HG03432 (cell line): ENCODE data around the gene EPHX1.
"Not testable (repeated sequence)": the region's sequence is repeated elsewhere in the genome, so short reads cannot be mapped to it uniquely, and the experiment has no call there.

Experiments
- ATAC-seq: cut with Tn5 transposase; IDR thresholded peaks from one replicate; pipeline ENCODE4 v1.9.1; 2021; ENCODE audit warnings: mild to moderate bottlenecking, moderate library complexity; ENCODE audit not compliant: unreplicated experiment

The EPHX1 gene

DNA sequence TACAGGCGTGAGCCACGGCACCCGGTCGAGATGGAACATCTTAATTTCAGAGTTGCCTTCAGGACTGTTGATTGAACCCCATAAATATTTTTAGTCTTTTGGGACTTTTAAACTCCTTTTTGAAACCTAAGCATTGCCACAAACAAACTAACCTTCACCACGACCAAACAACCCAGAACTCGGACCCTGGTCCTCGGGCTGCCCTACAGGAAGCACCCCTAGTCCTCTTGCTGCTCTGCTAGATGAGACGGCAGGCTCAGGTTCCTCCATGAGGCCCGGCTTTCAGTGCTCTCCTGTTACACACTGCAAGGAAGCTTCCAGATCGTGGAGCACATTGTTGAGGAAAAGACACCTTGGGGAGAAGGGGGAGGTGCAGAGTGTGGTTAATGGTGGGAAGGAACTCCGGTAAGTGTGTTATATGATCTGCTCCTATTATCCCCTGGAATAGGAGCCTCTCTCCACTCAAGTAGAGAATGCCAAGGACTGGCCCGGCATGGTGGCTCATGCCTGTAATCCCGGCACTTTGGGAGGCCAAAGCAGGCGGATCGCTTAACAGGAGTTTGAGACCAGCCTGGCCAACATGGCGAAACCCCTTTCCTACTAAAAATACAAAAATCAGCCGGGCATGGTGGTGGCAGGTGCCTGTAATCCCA lies 5.7 kb downstream of the EPHX1 start:
- ATAC-seq = no peak

DNA sequence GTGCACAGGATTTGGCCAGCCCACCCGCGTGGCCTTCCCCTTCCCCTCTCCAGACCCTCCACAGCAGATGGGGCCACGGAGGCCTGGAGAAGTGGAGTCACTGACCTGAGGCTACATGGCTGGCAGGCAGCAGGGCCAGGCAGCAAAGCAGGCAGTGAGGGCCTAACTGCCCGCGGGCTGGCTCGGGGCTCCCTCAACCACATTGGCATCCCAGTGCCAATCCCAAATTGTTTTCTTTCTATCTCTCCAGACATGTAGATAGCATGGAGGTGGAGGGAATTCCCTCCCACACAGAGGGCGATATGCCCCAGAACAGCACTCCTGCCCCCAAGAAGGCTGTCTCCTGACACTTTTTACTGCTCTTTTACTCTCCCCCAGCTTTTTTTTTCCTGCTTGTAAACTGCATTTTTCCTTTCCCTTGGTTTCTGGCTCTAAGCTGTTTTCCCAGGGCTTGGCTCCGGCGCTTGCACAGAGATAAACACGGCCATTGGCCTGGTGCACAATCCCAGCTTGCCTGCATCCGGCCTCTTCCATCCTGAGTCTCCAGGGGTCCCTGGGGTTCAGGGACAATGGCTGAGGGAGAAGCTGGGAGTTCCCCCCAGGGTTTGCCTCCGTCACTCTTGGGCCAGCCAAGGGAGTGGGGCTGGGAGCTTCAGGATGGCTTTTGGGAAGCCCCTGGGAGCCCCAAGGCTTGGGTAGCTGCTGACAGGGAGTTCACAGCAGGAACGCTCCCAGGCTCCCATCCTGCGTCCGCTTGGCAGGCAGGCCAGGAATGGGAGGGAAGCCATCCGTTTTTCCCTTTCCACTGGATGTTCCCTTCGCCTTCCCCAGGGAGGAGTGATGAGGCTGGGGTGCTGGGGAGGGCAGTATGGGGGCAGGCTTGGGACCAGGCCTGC lies 7.0 kb downstream of the EPHX1 start:
- no peak for ATAC-seq

DNA sequence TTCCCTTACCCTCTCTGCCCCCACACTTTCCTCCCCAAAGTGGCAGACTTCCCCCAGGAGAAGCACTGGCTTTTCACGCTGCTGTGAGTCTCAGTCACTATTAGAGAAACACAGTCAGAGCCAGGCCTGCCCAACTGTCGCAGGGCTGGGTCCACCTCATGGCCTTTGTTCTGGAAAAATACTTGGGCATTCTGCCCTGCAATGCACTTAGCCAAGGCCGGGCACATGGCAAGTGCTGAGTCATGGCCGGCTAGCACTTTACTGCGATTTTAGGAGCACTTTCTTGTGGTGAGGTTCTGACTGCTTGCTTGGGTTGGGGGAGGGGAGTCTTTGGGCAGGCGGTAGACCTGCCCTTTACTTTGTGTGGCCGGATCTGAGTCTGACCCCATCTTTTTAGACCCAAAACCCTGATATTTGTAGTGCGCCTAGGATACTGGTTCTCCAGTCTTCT lies 7.7 kb downstream of the EPHX1 start:
- ATAC-seq = no peak

DNA sequence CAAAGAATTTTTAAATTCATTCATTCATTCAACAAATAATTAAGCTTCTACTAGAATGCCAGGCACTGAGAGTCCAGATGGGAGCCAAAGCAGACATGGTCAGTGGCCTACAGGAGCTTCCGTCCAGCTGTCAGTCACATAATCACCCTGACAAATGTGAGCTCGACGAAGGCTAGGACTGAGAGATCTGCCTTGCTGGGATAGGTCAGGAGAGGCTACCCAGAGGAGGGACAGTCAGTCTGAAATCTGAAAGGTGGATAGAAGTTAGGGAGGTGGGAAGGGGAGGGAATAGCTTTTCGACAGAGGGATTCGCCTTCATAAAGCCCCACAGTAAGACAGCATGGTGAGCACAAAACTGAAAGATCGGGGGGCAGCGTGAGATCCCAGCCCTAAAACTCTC lies 8.3 kb downstream of the EPHX1 start:
- ATAC-seq = no peak

DNA sequence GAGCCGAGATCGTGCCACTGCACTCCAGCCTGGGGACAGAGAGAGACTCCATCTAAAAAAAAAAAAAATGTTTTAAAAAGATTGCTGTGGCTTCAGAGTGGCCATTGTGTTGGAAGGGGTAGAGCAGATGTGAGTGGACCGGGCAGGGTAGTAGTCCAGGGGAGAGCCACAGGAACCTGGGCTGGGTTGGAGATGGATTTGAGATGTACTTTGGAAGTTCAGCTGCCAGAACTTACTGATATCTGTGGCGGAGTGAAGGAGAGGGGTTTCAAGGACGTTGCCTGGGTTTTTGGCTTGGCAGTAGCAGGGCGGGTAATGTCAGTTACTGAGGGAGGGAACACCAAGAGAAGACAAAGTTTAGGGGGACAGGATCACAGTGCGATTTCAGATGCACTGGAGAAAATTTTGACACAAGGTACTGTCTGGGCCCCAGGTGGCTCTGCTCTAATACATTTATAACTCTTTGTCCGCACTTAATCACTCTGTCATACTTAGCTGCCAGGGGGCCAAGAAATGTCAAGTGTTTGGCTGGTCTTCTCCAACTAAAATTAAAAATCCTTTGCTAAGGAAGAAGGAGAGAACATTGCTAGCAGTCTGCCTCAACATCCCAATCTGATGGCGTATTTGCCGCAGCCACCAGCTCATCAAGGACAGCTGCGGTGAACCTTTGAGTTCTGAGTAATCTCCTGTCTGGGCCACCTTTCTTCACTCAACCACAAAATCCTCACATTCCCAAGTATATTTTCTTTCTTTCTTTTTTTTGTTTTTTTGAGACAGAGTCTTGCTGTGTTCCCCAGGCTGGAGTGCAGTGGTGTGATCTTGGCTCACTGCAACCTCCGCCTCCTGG lies 9.6 kb downstream of the EPHX1 start:
- no peak for ATAC-seq

DNA sequence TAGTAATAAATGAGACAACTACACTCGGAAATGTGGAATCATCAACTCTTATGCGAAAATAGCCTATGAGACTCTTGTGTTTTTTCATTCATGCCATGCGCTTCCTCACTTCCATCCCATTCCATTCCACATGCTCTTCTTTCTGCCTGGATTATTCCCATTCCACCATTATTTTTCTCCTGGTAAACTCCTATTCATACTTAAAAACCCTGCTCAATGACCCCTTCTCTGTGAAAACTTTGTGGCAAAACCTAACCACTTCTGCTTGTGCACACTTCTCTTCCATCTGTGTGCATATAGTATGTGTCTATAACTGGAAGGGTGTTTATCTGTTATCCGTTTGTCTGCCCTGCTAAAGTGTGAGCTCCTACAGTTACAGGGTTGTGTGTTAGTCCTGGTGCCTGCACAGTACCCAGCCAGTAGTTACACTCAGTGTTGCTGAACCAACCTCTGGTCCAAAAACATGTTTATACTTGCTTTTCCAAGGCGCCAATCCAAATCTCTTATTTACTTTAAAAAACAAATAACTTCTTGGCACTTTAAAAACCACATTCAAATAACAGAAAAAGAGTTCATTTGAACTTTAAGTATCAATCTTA lies 10.7 kb downstream of the EPHX1 start:
- no peak for ATAC-seq

DNA sequence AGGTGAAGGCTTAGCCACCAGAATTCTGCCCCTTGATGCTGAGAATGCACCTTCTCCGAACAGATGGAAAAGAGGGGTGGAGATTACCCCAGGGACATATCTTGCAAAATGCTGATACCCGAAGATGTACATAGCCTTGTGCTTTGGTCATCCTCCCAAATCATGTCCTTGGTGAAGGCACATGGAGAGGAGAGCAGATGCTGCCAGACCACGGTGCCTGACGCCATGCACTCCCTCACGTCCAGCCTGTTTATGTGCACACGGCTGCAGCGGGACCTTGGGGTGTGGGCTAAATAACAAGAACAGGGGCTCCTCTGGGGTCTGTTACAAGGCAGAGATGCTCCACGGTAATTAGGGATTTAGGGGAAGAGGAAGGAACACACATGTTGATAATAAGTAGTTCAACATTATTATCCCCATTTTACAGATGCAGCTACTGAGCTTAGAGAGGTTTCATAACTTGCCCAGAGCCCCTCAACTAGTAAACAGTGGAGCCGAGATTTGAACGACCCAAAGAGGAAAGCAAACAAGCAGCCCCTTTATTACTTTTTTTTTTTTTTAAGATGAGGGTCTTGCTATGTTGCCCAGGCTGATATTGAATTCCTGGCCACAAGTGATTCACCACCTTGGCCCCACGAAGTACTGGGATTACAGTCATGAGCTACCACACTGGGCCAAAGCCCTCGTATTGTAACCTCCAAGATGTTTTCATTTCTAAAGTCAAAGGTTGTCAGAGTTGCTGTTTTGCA lies 12.9 kb downstream of the EPHX1 start:
- no peak for ATAC-seq

DNA sequence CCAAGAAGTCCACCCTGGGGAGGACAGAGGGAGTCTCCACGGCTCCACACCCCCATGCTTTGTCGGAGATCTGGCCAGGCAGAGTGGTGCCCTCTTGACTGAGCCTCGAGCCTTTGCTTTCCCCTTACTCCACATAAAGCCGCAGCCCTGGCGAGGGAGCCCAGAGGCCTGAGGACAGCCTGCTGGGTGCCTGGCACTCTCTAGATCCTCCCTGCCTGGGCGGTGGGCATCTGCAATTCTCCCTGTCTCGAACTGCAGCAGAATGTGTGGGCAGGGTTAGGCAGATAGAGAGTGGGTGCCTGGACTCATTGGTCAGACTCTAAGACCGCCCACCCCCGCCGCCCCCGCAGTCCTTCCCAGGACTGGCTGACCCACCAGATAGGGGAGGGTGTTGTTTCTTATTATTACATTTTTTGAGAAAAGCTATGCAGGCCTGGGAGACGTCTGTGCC lies 13.9 kb downstream of the EPHX1 start:
- ATAC-seq = no peak

DNA sequence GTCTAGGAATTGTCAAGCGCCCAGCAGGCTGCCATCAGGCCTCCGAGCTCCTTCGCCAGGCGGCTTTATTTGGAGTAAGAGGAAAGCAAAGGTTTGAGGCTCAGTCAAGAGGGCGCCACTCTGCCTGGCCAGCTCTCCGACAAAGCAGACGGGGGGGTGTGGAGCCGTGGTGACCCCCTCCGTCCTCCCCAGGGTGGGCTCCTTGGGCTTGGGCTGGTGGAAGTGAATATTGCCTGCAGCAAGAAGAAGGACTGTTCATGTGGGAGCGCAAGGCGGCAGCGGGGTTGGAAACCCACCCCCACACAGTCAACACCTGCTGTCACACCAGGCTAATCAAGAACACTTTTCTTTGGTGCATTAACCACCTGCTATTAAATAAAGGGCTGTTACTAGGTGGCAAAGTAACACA lies 14.6 kb downstream of the EPHX1 start:
- ATAC-seq = no peak

DNA sequence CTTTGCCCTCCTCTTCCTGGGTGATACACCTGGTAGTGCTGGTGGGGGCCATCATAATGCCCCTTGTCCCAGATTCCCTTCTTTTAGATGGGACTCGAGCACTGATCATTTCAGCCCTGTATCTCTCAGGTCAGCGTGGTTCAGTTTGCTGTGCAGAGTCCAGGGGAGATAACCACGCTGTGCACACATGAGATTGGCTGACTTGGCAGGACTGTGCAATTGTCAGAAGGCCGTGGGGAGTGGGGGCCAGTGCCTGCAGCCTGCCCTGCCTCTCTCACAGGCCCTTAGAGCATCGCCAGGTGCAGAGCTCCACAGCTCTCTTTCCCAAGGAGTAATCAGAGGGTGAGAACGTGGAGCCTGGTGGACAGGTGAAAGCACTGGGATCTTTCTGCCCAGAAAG lies 15.2 kb downstream of the EPHX1 start:
- no peak for ATAC-seq

DNA sequence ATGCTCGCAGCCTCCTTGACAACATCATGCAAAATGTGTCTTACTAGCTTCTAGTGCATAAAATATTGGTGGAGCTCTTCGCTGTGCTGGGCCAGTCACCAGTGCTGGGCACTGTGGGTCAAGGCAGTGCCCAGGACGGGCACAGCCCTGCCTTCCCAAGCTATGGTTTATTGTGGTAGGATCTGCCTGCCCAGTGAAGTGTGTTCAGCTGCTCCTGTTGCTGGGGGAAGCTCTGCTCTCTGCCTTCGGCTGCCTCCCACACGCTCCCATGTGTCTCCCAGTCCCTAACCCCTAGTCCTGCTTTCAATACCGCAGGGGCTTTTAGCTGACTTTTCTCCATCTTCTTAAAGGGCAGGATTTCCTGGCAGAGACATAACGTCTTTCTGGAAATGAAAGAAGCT lies 15.7 kb downstream of the EPHX1 start:
- ATAC-seq = no peak

DNA sequence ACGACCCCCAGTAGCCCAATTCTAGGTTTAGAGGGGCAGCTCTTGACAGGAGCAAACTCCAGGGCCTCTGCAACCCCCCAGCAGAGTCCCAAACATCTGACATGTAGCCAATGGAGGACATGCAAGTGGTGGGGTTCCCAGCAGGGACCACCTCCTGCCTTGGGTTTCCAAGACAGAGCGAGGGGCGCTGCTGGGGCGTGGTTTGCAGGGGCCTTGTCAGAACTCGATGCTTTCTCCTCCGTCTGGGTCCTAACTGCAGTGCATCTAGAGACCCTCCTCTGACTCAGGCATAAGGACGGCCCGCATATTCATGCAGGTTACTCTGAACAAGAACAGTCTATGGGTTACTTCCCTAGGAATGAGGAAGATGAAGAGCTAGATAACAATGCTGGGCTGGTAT lies 17.2 kb downstream of the EPHX1 start:
- ATAC-seq = no peak

DNA sequence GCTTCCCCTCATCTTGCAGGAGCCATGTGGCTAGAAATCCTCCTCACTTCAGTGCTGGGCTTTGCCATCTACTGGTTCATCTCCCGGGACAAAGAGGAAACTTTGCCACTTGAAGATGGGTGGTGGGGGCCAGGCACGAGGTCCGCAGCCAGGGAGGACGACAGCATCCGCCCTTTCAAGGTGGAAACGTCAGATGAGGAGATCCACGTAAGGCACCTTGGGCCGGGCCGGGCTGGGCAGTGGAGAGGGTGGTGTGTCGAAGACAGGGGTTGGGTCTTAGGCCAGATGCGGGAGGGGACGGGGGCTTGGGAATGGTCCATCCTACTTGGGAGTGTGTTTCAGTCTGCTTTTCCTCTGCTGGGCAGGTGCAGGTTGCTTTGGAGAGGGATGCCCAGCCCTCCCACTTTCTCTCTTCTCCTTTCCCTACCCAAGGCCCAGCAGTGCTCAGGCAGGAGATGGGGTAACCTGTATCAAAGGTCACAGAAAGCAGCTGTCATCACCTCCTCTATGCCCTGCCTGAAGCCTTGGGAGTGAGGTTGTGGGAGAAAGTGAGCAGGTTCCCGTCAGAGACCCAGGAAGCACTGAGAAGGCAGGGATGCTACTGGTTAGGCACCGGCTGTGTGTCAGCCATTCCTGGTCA lies 18.9 kb downstream of the EPHX1 start:
- ATAC-seq = no peak

DNA sequence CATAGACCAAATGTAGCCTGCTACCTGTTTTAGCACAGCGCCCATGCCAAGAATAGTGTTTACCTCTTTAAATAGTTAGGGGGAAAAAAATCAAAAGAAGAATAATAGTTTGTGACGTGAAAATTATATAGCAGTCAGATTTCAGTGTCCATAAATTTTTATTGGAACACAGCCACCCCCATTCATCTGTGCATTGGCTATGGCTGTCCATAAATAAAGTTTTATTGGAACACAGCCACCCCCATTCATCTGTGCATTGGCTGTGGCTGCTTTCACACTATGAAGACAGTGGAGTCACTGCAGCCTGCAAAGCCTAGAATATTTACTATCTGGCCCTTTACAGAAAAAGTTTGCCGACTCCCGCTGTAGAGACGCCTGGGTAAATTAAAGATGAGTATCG lies 20.9 kb downstream of the EPHX1 start:
- ATAC-seq = no peak

DNA sequence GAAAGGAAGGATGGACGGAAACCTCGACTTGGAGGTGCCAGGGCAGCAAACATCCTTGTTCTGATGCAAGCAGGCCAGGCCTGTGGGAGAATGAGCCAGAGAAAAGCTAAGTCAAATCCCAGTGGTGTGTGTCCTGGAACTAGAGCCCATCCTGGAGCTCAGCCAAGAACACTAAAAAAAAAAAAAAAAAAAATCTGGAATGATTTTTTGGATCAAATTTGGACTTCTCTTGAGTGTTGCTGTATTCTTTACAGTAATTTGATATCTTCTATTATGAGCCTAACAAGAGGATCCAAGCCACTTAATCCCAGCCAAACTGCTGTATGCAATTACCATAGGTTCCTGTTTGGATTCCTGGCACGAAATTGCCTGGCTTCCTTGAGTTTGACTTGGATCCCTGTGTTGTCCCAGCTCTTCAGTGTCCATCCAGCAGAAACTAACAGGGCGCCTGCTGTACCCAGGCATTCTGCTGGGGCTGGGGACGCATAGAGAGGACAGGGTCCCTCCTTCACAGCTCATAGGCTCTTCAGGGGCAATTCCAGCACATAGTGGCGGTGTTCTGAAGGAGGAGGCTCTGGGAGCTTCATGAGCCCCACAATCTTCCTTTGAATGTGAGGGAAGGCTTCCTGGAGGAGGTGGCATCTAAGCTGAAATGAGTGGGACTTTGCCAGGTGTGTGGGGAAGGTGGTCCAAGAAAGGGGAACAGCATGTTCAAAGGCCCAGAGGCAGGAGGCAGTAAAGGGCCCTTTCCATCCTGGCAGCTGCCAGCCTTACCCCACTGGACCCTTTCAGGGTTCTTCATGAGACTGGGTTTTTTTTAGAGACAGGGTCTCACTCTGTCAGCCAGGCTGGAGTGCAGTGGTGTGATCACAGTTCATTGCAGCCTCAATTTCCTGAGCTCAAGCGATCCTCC lies 24.7 kb downstream of the EPHX1 start:
- no peak for ATAC-seq

DNA sequence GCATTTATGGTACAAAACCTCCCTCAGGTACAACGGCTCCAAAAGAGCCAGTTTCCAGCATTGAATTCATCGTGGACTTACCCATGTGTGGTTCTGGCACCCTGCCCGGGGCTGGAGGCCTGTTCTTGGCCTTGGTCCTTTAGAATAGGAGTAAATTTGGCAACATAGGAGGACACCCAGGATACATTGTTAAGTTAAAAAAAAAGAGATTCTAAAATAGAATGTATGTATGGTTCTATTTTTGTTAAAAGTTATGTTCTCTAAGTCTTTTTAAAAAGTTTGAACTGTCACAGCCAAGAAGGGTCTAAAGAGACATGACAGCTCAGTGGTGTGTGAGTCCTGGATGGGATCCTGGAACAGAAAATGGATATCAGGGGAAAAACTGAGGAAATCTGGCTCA lies 25.9 kb downstream of the EPHX1 start:
- no peak for ATAC-seq

DNA sequence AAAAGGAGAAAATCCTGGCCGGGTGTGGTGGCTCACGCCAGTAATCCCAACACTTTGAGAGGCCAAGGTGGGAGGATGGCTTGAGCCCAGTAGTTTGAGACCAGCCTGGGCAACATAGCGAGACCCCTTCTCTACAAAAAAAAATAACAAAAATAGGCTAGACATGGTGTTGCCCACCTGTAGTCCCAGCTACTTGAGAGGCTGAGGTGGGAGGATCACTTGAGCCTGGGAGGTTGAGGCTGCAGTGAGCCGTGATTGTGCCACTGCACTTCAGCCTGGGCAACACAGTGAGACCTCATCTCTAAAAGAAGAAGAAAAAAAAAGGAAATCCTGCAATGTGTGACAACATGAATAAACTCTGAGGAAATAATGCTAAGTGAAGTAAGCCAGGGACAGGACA lies 26.4 kb downstream of the EPHX1 start:
- not testable (repeated sequence) for ATAC-seq

DNA sequence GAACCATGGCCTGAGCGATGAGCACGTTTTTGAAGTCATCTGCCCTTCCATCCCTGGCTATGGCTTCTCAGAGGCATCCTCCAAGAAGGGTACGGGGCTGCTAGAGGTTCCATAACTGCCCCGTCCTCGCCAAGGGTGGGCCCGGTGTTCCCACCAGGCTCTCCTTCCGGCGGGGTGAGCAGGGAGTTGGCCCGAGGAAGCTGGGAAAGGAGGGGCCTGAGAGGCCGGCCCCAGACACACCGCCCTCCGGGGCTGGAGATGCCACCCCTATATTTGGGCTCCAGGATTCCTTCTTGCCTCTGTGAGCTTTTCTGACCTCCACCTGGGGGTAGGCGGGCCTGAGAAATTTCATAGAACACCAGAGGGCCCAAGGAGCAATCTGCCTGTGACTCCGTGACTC lies 28.9 kb downstream of the EPHX1 start:
- no peak for ATAC-seq

DNA sequence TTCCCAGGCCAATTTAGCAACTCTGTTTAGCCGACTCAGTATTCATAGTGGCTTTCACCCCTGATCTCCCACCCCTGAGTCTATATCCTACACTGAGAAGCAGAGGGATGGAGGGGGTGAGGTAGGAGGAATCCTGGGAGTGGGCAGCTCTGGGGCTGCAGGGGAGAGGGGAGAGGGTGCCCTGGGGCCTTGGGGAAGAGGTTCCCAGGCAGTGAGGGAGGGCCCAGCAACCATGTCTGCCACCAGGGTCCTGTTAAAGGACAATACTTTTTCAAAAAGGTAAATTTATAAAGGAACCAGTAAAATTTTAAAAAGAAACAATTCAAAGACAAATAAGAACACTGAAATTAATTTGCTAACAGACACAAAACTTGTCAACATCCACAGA lies 30.3 kb downstream of the EPHX1 start:
- ATAC-seq = no peak
